Ovary (tissue), 3 donors: ENCODE measurements around the gene EHBP1.

ENCODE experiments used
- EP300 ChIP-seq: sonication (generic); formaldehyde crosslinking; IDR thresholded peaks from one replicate; pipeline ENCODE4 v1.6.1; 2017; ENCODE audit warnings: antibody characterized with exemption
- POLR2A ChIP-seq: fragments of 450-650 bp; IDR thresholded peaks from one replicate; pipeline ENCODE4 v1.6.1; 2017; ENCODE audit warnings: antibody characterized with exemption, mild to moderate bottlenecking, moderate library complexity
- TF ChIP-seq, protein P1 (sequence below), 3 donors: fragments of 450-650 bp in 2 of 3; fragments of 200-600 bp in 1 of 3; IDR thresholded peaks; one replicate each; pipeline versions ENCODE4 v1.5.1 to v1.8.0; 2016 to 2022; ENCODE audit warnings: antibody characterized with exemption in 3 of 3, mild to moderate bottlenecking in 1 of 3
- donor health status: DM: no; HTN: no; CAD: no.

GRCh38 chr2:63029058-63029457 is 323.5 kb downstream of the EHBP1 start:
- TF ChIP-seq POLR2A: no peak
- TF ChIP-seq, protein P1, sequence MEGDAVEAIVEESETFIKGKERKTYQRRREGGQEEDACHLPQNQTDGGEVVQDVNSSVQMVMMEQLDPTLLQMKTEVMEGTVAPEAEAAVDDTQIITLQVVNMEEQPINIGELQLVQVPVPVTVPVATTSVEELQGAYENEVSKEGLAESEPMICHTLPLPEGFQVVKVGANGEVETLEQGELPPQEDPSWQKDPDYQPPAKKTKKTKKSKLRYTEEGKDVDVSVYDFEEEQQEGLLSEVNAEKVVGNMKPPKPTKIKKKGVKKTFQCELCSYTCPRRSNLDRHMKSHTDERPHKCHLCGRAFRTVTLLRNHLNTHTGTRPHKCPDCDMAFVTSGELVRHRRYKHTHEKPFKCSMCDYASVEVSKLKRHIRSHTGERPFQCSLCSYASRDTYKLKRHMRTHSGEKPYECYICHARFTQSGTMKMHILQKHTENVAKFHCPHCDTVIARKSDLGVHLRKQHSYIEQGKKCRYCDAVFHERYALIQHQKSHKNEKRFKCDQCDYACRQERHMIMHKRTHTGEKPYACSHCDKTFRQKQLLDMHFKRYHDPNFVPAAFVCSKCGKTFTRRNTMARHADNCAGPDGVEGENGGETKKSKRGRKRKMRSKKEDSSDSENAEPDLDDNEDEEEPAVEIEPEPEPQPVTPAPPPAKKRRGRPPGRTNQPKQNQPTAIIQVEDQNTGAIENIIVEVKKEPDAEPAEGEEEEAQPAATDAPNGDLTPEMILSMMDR (IDR thresholded peaks at IDR 0.05): no peak
- TF ChIP-seq EP300: no peak
